Gastroesophageal sphincter (tissue), 3 donors: ENCODE results near the gene ORAI2.

Source experiments
- EP300 ChIP-seq: sonication (generic); formaldehyde crosslinking; IDR thresholded peaks from one replicate; pipeline ENCODE4 v1.6.1; 2017; ENCODE audit warnings: antibody characterized with exemption, mild to moderate bottlenecking
- POLR2A ChIP-seq, 2 donors: fragments of 450-650 bp; IDR thresholded peaks; one replicate each; pipeline ENCODE4 v1.6.1; 2017; ENCODE audit warnings: antibody characterized with exemption in 2 of 2, mild to moderate bottlenecking in 2 of 2, moderate library complexity in 1 of 2
- POLR2AphosphoS5 ChIP-seq: sonication (generic); formaldehyde crosslinking; IDR thresholded peaks from one replicate; pipeline ENCODE4 v1.6.1; 2017; ENCODE audit warnings: antibody characterized with exemption
- TF ChIP-seq, protein P1 (sequence below), 4 experiments: fragments of 200-600 bp in 2 of 4; fragments of 450-650 bp in 2 of 4; sonication (generic) in 1 of 4; IDR thresholded peaks; one replicate each; pipeline ENCODE4 v1.5.1; 2017 to 2019; ENCODE audit warnings: antibody characterized with exemption in 4 of 4, mild to moderate bottlenecking in 2 of 4, moderate library complexity in 2 of 4

GRCh38 chr7:102393467-102393866, 39.9 kb upstream of the ORAI2 start:
- TF ChIP-seq, protein P1, sequence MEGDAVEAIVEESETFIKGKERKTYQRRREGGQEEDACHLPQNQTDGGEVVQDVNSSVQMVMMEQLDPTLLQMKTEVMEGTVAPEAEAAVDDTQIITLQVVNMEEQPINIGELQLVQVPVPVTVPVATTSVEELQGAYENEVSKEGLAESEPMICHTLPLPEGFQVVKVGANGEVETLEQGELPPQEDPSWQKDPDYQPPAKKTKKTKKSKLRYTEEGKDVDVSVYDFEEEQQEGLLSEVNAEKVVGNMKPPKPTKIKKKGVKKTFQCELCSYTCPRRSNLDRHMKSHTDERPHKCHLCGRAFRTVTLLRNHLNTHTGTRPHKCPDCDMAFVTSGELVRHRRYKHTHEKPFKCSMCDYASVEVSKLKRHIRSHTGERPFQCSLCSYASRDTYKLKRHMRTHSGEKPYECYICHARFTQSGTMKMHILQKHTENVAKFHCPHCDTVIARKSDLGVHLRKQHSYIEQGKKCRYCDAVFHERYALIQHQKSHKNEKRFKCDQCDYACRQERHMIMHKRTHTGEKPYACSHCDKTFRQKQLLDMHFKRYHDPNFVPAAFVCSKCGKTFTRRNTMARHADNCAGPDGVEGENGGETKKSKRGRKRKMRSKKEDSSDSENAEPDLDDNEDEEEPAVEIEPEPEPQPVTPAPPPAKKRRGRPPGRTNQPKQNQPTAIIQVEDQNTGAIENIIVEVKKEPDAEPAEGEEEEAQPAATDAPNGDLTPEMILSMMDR (IDR thresholded peaks at IDR 0.05), result no peak
- TF ChIP-seq EP300 (no peak), POLR2AphosphoS5 (no peak), POLR2A (IDR thresholded peaks at IDR 0.05) (no peak)
